ENCODE measurements around the gene SETX. TPM values are rescaled to one million over a fixed set of nuclear protein-coding genes. Genes with fewer than 3 reads are reported as not detected.

The SETX gene
- total RNA-seq, 1 donor from 2014 or later = 72.1 TPM

- DNase-seq (ENCODE audit: low read depth) (no peak), FAIRE-seq (no peak)
- no peaks in the 10 kb centered on the region for H3K36me3 ChIP-seq (ENCODE audit: control insufficient read depth, insufficient read depth, low read length)
- H3K27me3 ChIP-seq (ENCODE audit: control insufficient read depth, insufficient read depth, low read length) = peaks cover 2% of the 10 kb centered on the region
- no peak for TF ChIP-seq CTCF (IDR thresholded peaks at IDR 0.05; ENCODE audit: insufficient read depth, low read length, severe bottlenecking)
- no peak overlapping the region for H3K4me3 ChIP-seq (ENCODE audit: low read depth, low read length)
Measured at GRCh38 chr9:132250324-132251262, 104.2 kb downstream of the SETX start.

GRCh38 chr9:132249690-132250089, 105.1 kb downstream of the SETX start:
- DNase-seq (ENCODE audit: low read depth) (no peak), FAIRE-seq (no peak)
- H3K4me3 ChIP-seq (ENCODE audit: low read depth, low read length) = no peak overlapping the region
- no peaks in the 10 kb centered on the region for H3K36me3 ChIP-seq (ENCODE audit: control insufficient read depth, insufficient read depth, low read length)
- TF ChIP-seq CTCF (IDR thresholded peaks at IDR 0.05; ENCODE audit: insufficient read depth, low read length, severe bottlenecking) = no peak
- peaks cover 2% of the 10 kb centered on the region for H3K27me3 ChIP-seq (ENCODE audit: control insufficient read depth, insufficient read depth, low read length)

GRCh38 chr9:132249123-132249522, 105.7 kb downstream of the SETX start:
- DNase-seq (ENCODE audit: low read depth) = no peak
- Histone ChIP-seq H3K4me3 (ENCODE audit: low read depth, low read length) (no peak overlapping the region), H3K27me3 (ENCODE audit: control insufficient read depth, insufficient read depth, low read length) (peaks cover 2% of the 10 kb centered on the region), H3K36me3 (ENCODE audit: control insufficient read depth, insufficient read depth, low read length) (no peaks in the 10 kb centered on the region)
- FAIRE-seq = no peak
- TF ChIP-seq CTCF (IDR thresholded peaks at IDR 0.05; ENCODE audit: insufficient read depth, low read length, severe bottlenecking) = no peak

GRCh38 chr9:132247942-132248341, 106.8 kb downstream of the SETX start:
- no peaks in the 10 kb centered on the region for H3K36me3 ChIP-seq (ENCODE audit: control insufficient read depth, insufficient read depth, low read length)
- no peak overlapping the region for H3K4me3 ChIP-seq (ENCODE audit: low read depth, low read length)
- DNase-seq (ENCODE audit: low read depth) = no peak
- FAIRE-seq = no peak
- H3K27me3 ChIP-seq (ENCODE audit: control insufficient read depth, insufficient read depth, low read length) = peaks cover 2% of the 10 kb centered on the region
- no peak for TF ChIP-seq CTCF (IDR thresholded peaks at IDR 0.05; ENCODE audit: insufficient read depth, low read length, severe bottlenecking)

GRCh38 chr9:132245465-132245864, 109.3 kb downstream of the SETX start:
- no peak overlapping the region for H3K4me3 ChIP-seq (ENCODE audit: low read depth, low read length)
- TF ChIP-seq CTCF (IDR thresholded peaks at IDR 0.05; ENCODE audit: insufficient read depth, low read length, severe bottlenecking) = no peak
- no peak for FAIRE-seq
- H3K27me3 ChIP-seq (ENCODE audit: control insufficient read depth, insufficient read depth, low read length) = peaks cover 2% of the 10 kb centered on the region
- no peak for DNase-seq (ENCODE audit: low read depth)
- H3K36me3 ChIP-seq (ENCODE audit: control insufficient read depth, insufficient read depth, low read length) = no peaks in the 10 kb centered on the region
